WERI-Rb-1 (cell line): ENCODE results near the gene PPP4R2.

Source experiments
- DNase-seq: peaks from one replicate; pipeline ENCODE4 v3.0.0-alpha.2; 2020
- H3K27ac ChIP-seq: fragments of 250-450 bp; sonication (Bioruptor Pico); 2 replicates; pipeline ENCODE4 v1.5.1; 2020; ENCODE audit warnings: mild to moderate bottlenecking, moderate library complexity
- H3K27me3 ChIP-seq: fragments of 250-450 bp; sonication (Bioruptor Pico); 2 replicates; pipeline ENCODE4 v1.5.1; 2021; ENCODE audit warnings: mild to moderate bottlenecking, low read depth, moderate library complexity; ENCODE audit not compliant: insufficient read depth, severe bottlenecking
- H3K36me3 ChIP-seq: fragments of 250-450 bp; sonication (Bioruptor Pico); 2 replicates; pipeline ENCODE4 v1.5.1; 2020; ENCODE audit warnings: mild to moderate bottlenecking, moderate library complexity
- H3K4me3 ChIP-seq: 2 replicates; pipeline ENCODE4 v1.5.1; 2011; ENCODE audit warnings: low read depth, mild to moderate bottlenecking, control low read depth, low read length
- H3K9me3 ChIP-seq: fragments of 250-450 bp; sonication (Bioruptor Pico); 2 replicates; pipeline ENCODE4 v1.5.1; 2021; ENCODE audit warnings: mild to moderate bottlenecking, moderate library complexity; ENCODE audit not compliant: severe bottlenecking
- TF ChIP-seq, protein P1 (sequence below): IDR thresholded peaks from 2 replicates; pipeline ENCODE4 v1.5.1; 2011; ENCODE audit warnings: low read depth, mild to moderate bottlenecking, control low read depth, inconsistent platforms, low read length

The PPP4R2 gene

DNA sequence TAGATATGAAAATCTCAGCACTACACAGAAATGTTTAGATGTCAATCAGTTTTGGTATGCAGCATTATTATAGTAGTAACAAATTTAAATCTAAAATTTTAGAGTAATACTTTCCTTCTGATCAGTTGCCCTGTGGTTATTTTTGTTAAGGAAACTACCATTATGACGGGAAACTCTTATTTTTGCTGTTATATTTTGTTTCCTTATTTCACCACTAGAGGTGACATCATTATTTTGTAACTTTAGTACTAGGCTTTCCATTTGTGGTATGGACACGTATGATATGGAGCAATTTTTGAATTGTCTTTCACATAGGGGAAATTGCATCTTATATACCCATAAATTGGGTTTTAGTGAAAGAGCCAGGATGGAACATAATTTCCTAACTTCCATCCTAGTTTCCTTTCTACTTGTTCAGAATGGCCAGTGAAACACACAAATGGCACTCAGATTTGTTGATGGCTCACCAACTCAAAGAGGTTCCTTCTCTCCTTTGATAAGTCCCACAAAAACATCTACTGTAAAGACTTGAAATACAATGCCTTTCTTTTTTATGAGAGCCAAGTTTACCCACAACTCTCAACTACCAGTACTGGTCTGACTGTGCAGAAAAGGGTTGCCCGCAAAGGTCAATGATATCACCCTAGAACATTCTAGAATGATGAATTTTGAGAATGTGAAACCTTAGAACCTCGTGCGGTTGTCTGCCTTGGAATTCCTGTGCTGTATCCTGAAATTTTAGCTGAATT lies 19.4 kb upstream of the PPP4R2 start:
- Histone ChIP-seq H3K9me3 (no peaks in the 10 kb centered on the region), H3K36me3 (no peaks in the 10 kb centered on the region), H3K27me3 (no peaks in the 10 kb centered on the region), H3K27ac (no peak overlapping the region), H3K4me3 (no peak overlapping the region)
- TF ChIP-seq, protein P1, sequence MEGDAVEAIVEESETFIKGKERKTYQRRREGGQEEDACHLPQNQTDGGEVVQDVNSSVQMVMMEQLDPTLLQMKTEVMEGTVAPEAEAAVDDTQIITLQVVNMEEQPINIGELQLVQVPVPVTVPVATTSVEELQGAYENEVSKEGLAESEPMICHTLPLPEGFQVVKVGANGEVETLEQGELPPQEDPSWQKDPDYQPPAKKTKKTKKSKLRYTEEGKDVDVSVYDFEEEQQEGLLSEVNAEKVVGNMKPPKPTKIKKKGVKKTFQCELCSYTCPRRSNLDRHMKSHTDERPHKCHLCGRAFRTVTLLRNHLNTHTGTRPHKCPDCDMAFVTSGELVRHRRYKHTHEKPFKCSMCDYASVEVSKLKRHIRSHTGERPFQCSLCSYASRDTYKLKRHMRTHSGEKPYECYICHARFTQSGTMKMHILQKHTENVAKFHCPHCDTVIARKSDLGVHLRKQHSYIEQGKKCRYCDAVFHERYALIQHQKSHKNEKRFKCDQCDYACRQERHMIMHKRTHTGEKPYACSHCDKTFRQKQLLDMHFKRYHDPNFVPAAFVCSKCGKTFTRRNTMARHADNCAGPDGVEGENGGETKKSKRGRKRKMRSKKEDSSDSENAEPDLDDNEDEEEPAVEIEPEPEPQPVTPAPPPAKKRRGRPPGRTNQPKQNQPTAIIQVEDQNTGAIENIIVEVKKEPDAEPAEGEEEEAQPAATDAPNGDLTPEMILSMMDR: no peak
- no peak for DNase-seq

DNA sequence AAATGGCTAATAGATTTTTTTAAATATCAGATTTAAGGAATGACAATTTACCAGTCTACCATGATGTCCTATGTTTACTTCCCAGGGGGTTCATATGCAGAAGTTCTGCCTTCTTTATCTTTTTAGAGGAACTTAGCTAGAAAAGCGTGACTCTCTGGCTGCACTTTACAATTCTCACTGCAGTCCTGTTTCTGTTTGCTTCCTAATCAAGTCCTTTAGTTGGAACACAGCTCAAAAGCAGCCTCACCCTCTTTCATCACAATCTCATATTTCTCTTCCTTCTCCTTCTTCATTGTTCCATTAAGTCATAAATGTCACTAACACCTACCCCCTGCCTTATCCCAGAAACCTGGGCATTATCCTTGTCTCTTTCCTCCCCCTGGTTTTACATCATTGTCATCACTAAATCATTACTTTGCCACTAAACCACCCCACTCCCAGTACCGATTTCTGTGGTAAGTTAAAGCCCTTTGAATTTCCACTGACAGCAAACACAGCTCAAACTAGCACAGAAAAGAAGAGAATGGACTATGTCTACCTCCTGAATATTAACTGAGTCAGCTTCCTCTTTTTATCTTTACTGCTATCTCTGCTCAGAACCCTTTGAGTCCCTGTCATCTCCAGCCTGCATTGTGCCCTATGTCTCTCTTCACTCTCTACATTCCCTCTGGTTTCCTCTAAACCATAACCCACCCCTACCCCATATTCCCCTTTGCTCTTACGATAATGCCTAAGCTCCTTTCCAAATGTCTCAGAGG lies 13.8 kb upstream of the PPP4R2 start:
- no peak overlapping the region for H3K27ac ChIP-seq
- no peak overlapping the region for H3K4me3 ChIP-seq
- TF ChIP-seq, protein P1: no peak
- no peaks in the 10 kb centered on the region for H3K9me3 ChIP-seq
- DNase-seq: no peak
- no peaks in the 10 kb centered on the region for H3K27me3 ChIP-seq
- H3K36me3 ChIP-seq: no peaks in the 10 kb centered on the region

DNA sequence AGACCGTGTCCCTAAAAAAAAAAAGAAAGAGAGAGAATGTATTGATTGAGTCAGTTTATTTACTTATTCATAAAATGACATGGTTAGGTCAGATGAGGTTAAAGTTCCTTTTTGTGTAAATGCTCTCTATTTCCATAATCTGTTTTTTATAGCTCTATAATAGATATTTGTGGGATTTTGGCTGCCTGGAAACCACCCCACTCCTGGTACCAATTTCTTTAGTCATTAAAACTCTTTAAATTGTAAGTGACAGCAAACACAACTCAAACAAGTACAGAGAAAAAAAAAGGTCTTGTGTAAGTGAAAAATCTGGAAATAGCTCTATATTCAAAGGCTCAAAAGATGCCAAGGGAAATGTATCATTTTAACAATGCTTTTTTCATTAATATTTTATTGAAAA lies 11.0 kb upstream of the PPP4R2 start:
- Histone ChIP-seq H3K9me3 (no peaks in the 10 kb centered on the region), H3K27me3 (no peaks in the 10 kb centered on the region), H3K36me3 (no peaks in the 10 kb centered on the region), H3K4me3 (no peak overlapping the region), H3K27ac (no peak overlapping the region)
- DNase-seq: no peak
- TF ChIP-seq, protein P1: no peak

DNA sequence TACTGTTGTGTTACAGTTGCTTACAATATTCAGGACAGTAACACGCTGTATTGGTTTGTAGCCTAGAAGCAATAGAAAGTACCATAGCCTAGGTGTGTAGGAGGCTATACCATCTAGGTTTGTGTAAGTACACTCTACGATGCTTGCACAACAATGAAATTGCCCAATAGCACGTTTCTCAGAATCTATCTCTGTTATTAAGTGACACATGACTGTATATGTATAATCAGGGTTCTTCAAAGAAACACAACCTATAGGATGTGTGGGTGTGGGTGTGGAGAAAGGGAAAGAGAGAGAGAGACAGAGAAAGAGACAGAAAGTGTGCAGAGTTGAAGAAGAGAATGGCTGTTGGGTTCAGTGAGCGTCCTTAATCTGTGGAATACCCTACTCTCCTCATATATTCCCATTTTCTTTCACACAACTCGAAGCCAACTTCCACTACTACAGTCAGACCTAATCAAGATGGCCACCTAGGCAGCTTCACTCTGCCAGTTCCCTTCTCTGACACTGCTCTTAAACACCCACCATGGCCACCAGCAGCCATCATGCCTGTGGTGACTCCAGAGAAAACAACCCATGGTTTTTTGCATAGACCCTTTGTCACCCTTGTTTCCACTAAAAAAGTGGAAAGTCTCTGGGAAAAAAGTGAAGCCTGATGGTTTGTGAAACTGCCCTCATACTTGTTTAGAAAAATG lies 5.8 kb upstream of the PPP4R2 start:
- DNase-seq: no peak
- Histone ChIP-seq H3K36me3 (no peaks in the 10 kb centered on the region), H3K27ac (no peak overlapping the region)

DNA sequence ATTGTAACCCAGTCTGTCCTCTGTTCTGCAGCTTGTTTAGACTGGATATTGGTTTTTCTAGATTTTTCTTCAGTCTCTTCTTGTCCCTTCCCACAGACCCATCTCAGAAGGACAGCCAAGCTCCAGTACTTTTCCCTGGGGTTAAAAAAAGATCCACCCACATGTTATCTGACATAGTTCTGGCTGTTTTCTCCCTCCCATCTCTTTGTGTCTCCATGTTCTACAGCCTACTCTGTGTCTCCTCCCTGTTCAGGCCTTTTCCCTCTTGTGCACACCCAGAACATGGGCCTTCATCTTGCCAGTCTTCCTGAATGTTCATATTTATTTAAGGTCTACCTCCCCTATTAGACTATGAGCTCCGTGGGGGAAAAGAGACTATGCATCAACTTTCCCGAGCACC lies 5.1 kb upstream of the PPP4R2 start:
- DNase-seq: no peak
- TF ChIP-seq, protein P1: no peak
- H3K9me3 ChIP-seq: no peaks in the 10 kb centered on the region
- H3K36me3 ChIP-seq: no peaks in the 10 kb centered on the region
- H3K4me3 ChIP-seq: no peak overlapping the region
- no peaks in the 10 kb centered on the region for H3K27me3 ChIP-seq
- no peak overlapping the region for H3K27ac ChIP-seq

More for the DNA sequence above, 5.8 kb upstream of the PPP4R2 start:
- no peaks in the 10 kb centered on the region for H3K9me3 ChIP-seq
- TF ChIP-seq, protein P1: no peak
- H3K4me3 ChIP-seq: no peak overlapping the region
- no peaks in the 10 kb centered on the region for H3K27me3 ChIP-seq
